ENCODE results near the gene FBLIM1. TPM values are rescaled to one million over a fixed set of nuclear protein-coding genes. Genes with fewer than 3 reads are reported as not detected.
A peak's percentile ranks its signal among the peaks of the same experiment; 100 is the strongest.

The FBLIM1 gene
- total RNA-seq, 1 experiment from 2014 or later, result 64.7 TPM

- H3K4me2 ChIP-seq (ENCODE audit: insufficient read depth, insufficient read length, low read length), result no peak within 1 kb of the TSS
- H3K9ac ChIP-seq (ENCODE audit: extremely low read depth, insufficient read length, low read length), result no peak within 1 kb of the TSS
- Mint-ChIP-seq H3K27ac (peak within 1 kb of the TSS in 2 of 3 experiments; percentile 49 to 84; a peak in 2 of 7 replicates), H3K36me3 (ENCODE audit: insufficient read depth in 1 of 3, low read depth in 3 of 3) (no peaks in the 10 kb centered on the region), H3K4me1 (peaks cover 15 to 29% of the 10 kb centered on the region in 2 experiments), H3K9me3 (no peaks in the 10 kb centered on the region), H3K4me3 (peak within 1 kb of the TSS; percentile 12 to 48; a peak in 4 of 5 replicates), H3K27me3 (ENCODE audit: low read depth) (peaks cover 2% of the 10 kb centered on the region)
- H3K9me3 ChIP-seq (ENCODE audit: control insufficient read depth, low read depth, low read length), result no peaks in the 10 kb centered on the region
- H2BK20ac ChIP-seq (ENCODE audit: low read depth, low read length, poor library complexity, severe bottlenecking), result no peak within 1 kb of the TSS
- no CpG with 5 or more reads among the region's 14 CpGs for WGBS (ENCODE audit: extremely low coverage, insufficient read length, low lambda C conversion rate)
- H4K5ac ChIP-seq (ENCODE audit: insufficient read length, low read depth, low read length), result no peak within 1 kb of the TSS
- H3K79me1 ChIP-seq (ENCODE audit: insufficient read depth, low read depth, low read length, poor library complexity, severe bottlenecking), result no peaks in the 10 kb centered on the region
- H3K4me1 ChIP-seq (ENCODE audit: insufficient read depth, low read length), result no peaks in the 10 kb centered on the region
- H3K23me2 ChIP-seq (ENCODE audit: insufficient read length, low read depth, low read length, poor library complexity, severe bottlenecking), result no peaks in the 10 kb centered on the region
- H2BK12ac ChIP-seq (ENCODE audit: insufficient read length, low read depth, low read length), result no peak within 1 kb of the TSS
- no peak within 1 kb of the TSS for H2BK5ac ChIP-seq (ENCODE audit: insufficient read length, low read length)
- H2AFZ ChIP-seq (ENCODE audit: low read length), result no peak within 1 kb of the TSS
- H3K14ac ChIP-seq (ENCODE audit: insufficient read depth, low read length), result no peak within 1 kb of the TSS; the same call in 1 of the 2 replicates
- H2AK5ac ChIP-seq (ENCODE audit: insufficient read length, low read length), result no peak within 1 kb of the TSS
- no peak within 1 kb of the TSS for H4K8ac ChIP-seq (replicated peaks; ENCODE audit: insufficient read length, low read depth, low read length)
- no peak within 1 kb of the TSS for H3K23ac ChIP-seq (ENCODE audit: insufficient read length, low read depth, low read length)
- no peak within 1 kb of the TSS for H2BK15ac ChIP-seq (ENCODE audit: low read depth, low read length)
- no peak within 1 kb of the TSS for H3K18ac ChIP-seq (ENCODE audit: insufficient read length, low read depth, low read length)
- no peak within 1 kb of the TSS for H3K27ac ChIP-seq (ENCODE audit: insufficient read length, low read depth, low read length)
- H3K4ac ChIP-seq (ENCODE audit: low read depth, low read length), result no peak within 1 kb of the TSS
- no peak within 1 kb of the TSS for H3K56ac ChIP-seq (ENCODE audit: insufficient read length, low read depth, low read length)
- no peak within 1 kb of the TSS for H2BK120ac ChIP-seq (ENCODE audit: low read depth, low read length, poor library complexity, severe bottlenecking)
- TF ChIP-seq CTCF (conservative IDR thresholded peaks at IDR 0.05), result no peak
- H3T11ph ChIP-seq (ENCODE audit: low read length), result no peak within 1 kb of the TSS
- H3K27me3 ChIP-seq (ENCODE audit: insufficient read depth, low read length), result no peaks in the 10 kb centered on the region
- H4K20me1 ChIP-seq (ENCODE audit: control insufficient read depth, insufficient read depth, insufficient read length), result no peaks in the 10 kb centered on the region
- H3K79me2 ChIP-seq (ENCODE audit: insufficient read depth, low read length), result no peaks in the 10 kb centered on the region
- no peak within 1 kb of the TSS for H4K91ac ChIP-seq (ENCODE audit: insufficient read length, low read depth, low read length)
- DNase-seq, result peak; percentile 78
Measured at GRCh38 chr1:15742339-15742801, 16.2 kb upstream of the FBLIM1 start, which contains the start of gene TMEM82. TMEM82 (plus strand) TSS chr1:15742499; CDS start chr1:15742560, 61 bp downstream.
